RPMI8226 (cell line): ENCODE measurements around the gene SLC24A4.

Experiments
- DNase-seq: peaks from one replicate; pipeline ENCODE4 v3.0.0-alpha.2; 2015

Gene SLC24A4

DNA sequence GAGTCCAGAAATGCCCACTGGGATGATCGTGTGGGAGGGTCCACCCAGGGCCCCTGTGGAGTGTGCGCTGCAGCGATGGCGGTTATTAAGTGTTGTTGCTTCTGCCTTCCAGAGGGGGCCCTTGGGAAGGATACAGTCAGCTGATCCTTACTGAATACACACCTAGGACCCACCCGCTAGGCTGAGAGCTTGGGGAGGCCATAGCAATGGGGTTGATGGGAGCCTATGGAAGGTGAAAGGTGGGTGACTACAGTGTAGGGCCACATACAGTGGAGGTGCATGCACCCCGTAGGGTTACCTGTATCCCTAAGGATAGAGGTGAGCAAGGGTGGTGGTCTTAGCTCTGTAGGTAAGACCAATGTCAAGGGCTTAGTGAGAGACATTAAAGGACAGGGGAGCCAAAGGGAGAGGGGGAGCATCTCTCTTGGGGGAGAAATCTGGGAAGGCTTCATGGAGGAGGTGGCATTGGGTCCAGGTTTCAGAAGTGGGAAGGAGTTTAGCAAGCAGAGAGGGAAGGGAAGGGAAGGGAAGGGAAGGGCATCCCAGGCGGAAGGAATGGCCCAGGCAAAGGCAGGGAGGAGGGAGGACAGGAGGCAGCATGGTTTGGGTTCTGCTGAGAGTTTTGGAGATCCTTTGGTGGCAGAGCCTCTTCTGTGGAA is 117.5 kb downstream of the SLC24A4 start:
- no peak for DNase-seq

DNA sequence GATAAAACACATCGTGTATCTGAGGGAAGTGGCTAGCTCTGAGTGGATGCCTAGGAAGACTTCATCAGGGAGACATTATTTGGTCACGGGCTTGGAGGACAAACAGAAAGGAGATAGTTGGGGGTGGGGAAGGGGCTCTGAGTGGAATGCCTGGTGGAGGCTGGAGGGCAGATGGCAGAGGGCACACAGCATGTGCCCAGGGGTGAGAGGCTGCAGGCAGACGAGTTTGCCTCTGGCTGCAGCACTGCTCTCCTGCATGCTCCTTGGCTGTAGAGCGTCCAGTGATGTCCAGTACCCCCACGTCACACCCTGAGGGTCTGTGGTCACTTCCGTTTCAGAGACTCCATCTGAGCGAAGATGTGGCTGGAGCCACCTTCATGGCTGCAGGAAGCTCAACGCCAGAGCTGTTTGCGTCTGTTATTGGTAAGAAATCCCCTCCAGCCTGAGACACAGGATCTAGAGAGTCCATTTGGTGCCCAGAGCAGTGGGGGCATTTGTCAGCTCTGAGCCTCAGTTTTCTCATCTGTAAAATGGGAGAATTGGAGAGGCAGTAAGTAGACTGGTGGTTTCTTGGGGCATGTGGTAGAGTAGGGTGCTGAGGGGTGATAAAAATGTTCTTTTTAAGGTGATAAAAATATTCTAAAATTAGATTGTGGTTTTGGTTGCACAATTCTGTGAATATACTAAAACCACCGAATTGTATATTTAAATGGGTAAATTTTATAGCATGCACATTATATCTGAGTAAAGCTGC is 119.0 kb downstream of the SLC24A4 start:
- DNase-seq = no peak

DNA sequence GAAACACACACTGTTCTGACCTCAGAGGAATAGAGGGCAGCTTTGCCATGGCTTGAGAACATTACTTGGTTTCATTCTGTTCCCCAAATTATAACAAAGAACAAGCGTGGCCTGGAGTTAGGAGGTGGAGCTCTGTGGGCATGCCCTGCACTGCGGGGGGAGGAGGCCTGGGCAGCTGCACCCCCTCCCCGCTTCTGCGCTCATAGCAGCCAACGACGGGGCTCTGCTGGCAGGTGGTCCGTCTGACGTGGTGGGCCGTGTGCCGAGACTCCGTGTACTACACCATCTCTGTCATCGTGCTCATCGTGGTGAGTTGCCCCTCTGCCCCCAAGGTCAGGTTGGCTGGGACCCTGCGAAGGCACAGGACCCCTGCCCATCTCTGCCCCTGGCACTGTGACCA is 120.2 kb downstream of the SLC24A4 start:
- no peak for DNase-seq

DNA sequence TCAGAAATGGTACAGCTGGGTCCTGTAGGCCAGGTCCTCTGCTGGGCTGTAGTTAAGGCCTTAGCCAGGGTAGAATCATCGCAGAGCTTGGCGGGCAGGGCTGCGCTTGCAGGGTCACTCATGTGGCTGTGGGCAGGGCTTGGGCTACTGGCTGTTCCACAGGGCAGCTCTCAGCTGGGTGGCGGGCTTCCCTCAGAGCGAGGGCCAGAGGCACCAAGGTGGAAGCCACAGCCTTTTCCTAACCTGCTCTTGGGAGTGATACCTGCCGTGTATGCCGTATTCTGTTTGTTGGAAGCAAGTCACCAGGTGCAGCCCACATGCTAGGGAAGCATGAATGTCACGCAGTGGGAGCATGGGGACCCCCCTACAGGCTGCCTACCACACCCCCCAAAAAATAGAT is 120.8 kb downstream of the SLC24A4 start:
- no peak for DNase-seq

DNA sequence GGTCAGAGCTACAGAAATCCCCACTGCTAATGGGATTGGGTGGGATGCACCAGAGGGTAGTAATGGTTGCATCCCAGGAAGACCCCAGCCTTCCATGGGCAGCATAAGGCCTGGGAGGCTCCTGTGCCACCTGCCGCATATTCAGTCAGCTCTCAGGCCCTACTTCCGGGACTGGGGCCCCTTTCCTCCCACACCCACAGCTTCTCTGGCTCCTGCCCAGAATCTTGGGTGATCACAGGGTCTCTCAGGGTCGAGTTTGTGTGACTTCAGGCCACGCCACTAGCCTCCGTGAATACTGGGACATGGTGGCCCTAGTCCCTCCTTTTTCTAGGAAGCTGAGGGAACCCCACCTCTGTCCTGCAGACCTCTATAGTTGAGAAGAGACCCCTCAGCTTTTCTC is 123.8 kb downstream of the SLC24A4 start:
- DNase-seq = no peak

DNA sequence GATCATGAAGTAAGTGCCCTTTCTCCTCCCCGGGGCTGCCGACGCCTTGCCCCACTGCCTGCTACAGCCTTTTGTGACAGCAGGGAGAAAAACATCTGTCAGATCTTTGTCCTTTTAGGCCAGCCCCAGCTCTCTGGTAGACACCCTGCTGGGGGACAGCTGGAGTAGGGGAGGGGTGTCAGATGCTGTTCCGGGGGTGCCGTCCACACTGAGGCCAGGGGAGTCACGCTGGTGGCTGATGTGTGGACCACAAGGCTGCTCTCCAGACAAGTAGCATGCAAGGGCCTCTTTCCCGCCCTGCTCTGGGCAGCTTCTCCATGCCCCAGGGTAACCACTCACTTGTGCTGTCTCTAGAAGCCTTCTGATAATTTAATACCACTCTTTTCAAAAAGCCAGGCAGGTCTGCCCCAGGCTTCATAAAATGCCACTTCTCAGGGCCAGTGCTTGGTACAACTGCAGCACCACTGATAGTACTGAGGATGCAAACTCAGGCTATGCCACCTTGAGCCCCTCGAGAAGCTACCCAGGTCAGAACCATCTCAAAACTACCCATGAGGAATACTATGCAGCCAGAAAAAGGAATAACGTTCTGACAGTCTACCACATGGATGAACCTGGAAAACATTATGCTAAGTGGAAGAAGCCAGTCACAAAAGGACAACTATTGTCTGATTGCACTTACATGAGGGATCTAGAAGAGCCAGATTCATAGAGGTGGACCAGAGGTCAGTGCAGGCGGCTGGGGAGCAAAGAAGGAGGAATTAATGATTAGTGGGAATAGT is 124.6 kb downstream of the SLC24A4 start:
- DNase-seq = no peak

DNA sequence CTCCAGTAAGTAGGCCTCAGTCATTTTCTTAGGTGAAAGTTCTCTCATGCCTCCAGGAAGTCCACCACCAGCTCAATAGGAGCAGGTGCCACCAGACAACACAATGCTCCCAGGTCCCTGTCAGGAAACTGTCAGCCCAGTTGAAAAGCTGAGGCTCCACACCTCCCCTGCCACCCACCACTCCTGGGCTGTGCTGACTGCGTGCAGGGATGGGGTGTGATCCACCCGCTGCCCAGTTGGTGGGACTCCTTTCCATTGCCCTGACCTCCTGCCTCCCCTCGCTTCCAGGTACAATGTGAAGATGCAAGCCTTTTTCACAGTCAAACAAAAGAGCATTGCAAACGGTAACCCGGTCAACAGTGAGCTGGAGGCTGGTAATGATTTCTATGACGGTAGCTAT is 125.8 kb downstream of the SLC24A4 start:
- DNase-seq = no peak

DNA sequence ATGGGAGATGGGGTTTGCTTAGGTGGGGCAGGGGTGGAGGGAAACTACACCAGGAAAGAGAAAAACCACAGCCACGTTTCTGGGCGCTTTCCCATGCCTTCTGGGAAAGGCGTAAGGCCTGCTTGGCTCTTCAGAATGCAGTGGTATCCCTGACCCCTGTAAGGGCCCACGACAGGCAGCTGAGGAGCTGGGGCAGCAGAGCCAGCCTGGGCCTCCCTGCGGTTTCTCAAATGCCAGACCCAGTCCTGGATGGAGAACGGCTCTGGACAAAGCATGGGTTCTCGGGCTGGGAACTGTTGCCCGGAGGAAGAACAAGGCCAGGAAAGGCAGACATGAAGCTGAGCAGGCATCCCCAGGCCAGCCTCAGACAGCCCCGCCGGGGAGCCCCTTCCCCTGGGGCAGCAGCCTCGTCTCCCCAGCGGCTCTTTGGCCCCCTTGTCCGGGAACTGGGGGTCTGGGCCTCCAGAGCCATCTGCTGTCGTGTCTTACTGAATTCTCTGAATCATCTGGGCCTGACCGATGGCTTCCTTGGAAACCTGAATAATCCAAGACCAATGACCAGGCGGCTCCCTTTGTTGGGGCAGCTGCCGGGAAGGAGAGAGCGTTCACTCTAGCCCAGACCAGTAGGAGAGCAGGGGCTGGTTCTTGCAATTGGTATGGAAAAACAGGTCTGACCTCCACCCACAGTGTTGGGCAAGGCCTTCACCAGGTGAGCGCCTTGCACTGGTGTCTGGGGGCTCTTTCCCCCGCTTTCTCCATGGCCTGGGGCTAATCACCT is 126.6 kb downstream of the SLC24A4 start:
- no peak for DNase-seq

DNA sequence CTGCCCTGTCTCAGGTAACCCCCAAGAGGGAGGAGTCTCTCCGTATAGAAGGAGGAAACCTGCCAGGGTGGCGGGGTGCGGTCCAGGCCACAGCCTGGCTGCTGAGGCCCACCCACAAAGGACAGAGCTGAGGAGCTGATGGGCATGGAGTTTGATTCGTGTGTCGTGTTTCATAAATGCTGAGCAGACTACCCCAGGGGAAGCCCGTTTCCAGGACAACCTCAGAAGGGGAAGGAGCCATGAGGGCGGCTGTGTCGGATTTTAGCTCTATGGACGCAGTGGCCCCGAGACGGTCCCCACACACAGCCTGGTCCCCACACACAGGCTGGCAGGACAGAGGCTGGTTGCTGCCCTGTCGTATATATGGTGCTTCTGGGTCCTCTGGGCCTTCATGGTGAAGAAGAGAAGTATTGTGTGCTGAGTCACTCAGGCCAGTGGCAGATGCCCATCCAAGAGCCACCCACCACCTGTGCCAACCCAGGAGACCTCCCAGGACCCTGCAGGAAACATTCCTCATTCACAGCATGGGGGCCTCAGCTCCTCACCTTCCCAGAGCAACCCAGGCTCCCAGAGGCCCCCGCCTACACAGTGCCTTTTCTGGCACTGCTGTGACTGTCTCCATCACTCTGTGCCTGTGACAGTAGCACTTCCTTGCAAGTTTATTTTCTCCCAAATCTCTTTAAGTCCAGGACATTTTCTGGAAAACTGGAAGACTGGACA is 127.5 kb downstream of the SLC24A4 start:
- DNase-seq = no peak

DNA sequence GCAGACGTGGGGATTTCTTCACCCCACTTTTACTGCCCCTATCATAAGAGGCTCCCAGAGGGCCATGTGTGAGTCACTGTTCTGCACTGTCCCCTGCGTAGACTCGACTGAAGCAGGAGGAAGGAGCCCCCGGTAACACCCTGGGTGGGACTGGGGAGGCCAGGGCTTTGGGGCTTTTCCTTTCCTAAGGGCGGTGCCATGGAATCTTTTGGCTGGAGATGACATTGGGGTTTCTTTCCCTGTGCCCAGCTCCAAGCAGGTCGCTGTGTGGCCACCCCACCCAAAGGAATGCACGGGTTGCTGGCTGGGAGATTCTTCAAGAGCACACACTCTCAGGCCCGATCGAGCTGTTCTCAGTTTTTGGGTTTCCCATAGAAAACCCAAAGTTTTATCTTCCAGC is 128.3 kb downstream of the SLC24A4 start:
- no peak for DNase-seq

DNA sequence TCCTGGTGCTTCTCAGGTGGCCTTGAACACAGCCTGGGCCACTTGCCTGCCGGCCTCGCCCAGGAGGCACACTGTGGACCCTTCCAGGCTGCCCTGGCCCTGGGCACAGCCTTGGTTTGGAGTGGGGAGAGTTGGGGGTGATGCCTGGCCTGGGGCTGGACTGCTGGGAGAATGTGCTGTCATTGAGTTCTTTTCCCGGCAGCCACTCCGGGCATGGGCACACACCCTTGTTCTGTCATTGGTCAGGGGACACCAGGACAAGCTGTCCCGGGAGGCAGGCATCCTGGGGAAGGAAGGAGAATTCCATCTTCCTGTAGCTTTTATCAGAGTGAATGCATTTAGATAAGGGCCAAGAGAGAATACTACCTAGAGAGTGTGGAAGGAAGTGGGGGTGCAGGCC is 128.8 kb downstream of the SLC24A4 start:
- DNase-seq = no peak

DNA sequence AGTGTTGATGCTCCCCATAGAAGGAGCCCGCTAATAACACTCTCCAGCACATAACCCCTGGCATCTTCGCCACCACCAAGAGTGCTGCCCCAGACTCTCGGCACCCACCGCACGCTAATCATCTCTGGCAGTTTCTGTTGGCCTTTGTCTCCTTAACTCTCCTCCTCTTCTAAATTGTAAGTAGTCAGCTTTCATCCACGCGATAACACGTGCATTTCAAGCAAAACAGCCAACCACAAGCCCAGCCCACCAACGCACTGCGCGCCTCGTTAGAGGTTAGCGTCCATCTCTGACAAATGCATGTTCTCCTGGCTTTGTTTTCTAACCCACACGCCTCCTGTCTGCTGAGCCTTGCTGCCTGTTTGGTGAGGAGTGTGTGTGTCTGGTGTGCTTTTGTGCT is 129.5 kb downstream of the SLC24A4 start:
- DNase-seq = no peak

DNA sequence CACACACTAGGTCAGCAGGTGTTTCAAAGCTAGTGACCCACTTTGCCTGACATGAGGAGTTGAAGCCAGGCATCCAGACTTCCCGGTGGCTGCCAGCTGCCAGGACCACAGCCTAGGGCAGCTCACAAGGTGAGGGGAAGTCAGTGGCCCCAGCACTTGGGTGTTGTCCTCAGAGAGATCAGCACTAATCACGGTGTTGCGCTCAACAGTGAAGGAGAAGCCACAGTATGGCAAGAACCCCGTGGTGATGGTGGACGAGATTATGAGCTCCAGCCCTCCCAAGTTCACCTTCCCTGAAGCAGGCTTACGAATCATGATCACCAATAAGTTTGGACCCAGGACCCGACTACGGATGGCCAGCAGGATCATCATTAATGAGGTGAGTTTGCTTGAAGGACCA is 130.7 kb downstream of the SLC24A4 start:
- DNase-seq = no peak

DNA sequence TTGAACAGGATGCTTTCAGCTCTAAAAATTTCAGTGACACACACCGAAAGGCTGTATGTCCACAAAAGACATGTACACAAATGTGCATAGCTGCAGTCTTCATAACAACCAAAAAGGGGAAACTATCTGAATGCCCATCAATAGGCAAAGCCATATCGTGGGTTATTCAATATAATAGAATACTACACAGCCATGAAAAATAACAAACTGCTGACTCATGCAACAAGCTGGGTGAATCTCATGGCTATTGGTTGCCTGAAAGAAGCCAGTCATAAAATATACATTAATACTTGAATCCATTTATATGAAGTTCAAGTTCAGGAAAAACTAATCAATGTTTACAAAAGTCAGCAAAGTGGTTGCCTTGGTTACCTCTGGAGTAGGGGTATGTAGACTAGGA is 132.3 kb downstream of the SLC24A4 start:
- DNase-seq = no peak

DNA sequence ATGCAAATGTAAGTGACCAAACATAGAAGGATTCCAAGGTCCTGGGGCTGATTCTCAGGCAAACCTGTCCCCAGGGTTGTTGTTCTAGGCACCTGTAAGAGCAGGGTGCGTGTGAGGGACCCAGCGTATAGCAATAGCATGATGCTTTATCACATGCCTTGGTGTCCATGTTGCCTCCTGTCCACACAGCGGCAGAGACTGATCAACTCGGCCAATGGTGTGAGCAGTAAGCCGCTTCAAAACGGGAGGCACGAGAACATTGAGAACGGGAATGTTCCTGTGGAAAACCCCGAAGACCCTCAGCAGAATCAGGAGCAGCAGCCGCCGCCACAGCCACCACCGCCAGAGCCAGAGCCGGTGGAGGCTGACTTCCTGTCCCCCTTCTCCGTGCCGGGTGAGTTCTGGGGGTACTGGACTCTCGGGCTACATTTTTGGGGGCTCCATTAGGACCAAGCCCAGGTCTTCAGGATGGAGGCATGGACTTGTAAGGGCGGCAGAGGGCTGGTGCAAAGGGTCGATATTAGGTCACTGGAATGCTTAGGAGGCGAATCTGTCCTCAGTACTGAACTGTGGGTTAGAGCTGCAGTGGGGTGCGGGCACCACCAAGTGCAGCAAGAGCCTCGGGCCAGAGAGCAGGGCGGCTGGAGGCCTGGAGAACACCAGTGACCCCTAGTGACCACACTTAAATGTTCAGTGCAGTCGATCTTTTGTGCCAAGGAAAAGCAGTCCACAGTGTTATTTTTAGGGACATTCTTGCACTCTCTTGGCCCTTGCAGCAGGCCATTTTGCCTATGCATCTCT is 133.4 kb downstream of the SLC24A4 start:
- DNase-seq = peak; percentile 56

DNA sequence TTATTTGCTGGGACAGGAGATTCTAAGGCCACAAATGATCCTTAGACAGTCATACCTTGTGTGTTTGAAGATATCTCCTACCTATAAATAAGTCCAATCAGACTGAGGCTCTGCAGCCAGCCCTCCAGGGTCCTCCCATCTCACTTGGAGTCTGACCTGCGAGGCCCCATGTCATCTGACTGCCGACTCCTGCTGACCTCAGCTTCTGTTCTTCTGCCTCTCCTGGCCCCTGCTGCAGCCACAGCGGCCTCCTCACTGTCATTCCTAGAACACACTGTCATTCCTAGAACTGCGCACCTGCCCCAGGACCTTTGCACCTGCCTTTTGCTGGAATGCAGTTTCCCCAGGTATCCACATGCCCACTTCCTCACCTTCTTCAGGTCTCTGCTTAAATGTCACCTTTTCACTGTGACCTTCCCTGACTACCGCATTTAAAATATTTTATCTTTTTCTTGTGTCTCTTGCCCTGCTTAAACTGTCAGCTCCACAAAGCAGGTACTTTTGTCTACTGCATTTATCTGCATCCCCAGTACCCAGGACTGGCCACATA is 134.1 kb downstream of the SLC24A4 start:
- DNase-seq = no peak

DNA sequence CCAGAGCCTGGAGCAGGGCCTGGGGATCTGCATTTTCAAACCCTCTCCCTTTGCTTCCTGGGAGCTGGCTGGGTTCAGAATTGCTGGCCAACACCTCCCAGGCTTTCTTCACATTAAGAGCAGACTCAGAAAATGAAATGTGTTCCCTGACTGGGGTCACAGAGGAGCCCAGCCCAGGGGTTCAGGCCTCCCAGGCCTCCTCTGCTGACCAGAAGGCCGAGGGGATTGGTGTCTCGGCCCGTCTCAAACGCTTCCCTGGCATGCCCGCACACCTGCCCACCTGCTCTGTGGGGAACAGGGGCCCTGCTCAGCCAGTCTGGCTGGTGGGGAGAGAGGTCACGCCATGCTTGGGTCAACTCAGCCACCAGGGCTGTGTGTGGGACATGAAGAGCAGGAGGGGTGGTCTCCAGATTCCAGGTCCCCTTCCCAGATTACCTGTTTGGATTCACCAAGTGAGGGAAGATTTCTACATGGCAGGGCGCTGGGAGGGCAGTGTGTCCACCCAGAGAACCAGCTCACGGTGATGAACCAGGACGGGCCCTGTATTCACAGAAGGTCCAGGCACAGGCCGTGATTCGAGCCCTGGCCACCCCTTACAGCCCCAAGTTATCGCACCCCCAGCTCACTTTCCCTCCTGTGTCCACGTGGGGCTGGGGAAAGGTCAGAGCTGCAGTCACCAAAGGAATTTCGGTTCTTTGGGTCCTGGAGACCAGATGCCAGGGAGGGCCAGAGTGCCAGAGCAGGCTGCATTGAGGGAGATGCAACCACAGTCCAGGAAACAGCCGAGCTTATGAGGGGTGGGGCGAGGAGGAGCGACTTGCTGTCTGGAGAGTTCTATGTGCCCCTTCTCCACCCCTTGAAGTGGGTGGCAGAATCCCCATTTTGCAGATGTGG is 135.4 kb downstream of the SLC24A4 start:
- no peak for DNase-seq

DNA sequence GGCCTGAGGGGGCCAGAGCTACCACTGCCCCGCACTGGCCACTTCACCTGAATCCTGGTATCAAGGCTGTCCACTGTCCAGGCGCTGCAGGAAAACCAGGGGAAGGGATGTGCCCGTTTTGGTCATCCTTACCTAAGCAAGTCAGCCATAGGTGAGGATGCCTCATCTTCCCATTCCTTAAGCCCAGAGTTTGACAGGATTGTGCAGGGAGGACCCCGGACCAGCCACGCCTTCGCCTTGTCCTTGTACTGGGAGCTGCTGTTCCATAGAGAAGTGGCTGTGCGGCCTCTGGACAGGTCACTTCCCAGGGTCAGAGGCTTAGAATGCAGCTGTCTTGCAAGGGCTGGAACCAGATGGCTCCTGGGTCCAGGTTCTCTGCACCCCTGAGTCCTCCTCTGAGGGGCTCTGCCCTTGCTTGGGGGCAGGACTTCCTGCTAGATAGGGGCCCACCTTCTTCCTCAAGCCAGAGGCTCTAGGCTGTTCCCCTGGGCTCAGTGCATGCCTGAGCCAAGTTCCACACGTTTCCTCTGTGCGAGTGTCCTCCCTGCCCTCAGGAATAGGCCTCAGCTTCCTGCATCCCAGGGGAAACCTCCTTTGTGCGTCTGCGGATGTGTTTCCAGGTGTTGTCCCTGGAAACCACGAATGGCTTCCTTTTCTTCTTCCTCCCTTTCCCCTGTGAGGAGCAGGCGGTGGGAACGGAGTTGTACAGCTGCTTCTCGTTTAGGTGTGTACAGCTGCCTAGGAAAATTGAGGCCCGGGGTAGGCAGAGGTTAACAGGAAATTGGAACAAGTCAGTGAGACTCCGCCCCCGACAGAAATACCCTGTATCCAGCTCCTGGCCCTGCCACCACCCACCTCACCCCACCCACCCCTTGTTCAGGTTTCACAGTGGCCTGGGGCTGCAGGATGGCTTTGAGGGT is 136.3 kb downstream of the SLC24A4 start:
- no peak for DNase-seq

DNA sequence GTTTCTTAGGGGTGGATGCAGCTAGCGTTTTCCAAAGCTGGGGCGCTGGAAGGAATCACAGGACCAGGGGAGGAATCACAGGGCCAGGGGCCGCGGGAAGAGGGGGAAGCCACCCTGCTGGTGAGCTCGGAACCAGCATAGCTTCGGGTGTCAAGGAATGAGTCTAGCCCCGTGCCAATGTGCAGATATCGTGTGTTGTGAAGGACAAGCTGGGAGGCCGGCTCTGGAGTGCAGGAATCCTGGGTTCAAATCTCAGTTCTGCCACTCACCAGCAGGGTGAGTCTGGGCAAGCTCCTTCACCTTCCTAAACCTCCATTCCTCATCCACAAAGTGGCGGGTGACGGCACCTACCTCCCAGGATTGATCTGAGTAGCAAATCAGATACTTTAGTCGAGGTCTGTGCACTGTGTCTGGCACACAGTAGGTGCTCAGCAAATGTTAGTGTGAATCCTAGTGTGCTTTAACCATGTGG is 137.0 kb downstream of the SLC24A4 start:
- no peak for DNase-seq
